Erythroblast (primary cell): ENCODE measurements around the gene MYO18B.

Experiments used
- GATA1 ChIP-seq: IDR thresholded peaks from 2 replicates; pipeline ENCODE4 v1.6.1; 2011; ENCODE audit warnings: low read depth, mild to moderate bottlenecking, control low read depth, low read length, moderate library complexity
- POLR2A ChIP-seq: IDR thresholded peaks from 2 replicates; pipeline ENCODE4 v1.6.1; 2011; ENCODE audit warnings: mild to moderate bottlenecking, low read length

DNA sequence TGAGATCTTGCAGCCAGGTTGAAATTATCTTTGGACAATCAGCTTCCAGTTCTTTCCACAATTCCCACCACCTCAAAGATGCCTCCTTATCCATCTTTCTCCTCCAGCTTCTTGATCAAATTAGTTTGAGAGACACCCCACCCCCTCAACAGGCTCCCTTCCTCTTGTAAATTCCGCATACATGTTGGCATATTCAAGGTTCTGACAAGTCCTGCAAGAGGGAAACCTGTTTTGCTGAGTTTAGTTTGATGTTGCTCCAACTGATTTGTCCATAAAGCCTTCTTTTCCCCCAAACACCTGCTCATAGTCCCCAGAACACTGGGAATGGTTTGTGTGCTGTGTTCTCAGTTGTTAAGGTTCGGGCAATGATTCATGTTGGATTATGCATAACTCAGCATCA is 73.6 kb downstream of the MYO18B start:
- no peak for TF ChIP-seq POLR2A
- TF ChIP-seq GATA1: no peak
